Lower leg skin (tissue), 3 donors: ENCODE data around the gene GNG12.

Source experiments
- CTCF ChIP-seq, 3 donors: fragments of 450-650 bp; IDR thresholded peaks; one replicate each; pipeline ENCODE4 v1.5.1; 2016; ENCODE audit warnings: antibody characterized with exemption in 3 of 3, mild to moderate bottlenecking in 3 of 3, moderate library complexity in 2 of 3
- POLR2A ChIP-seq, 2 donors: fragments of 450-650 bp; IDR thresholded peaks; one replicate each; pipeline ENCODE4 v1.6.1; 2016 to 2017; ENCODE audit warnings: antibody characterized with exemption in 2 of 2, mild to moderate bottlenecking in 1 of 2, moderate library complexity in 1 of 2

- TF ChIP-seq POLR2A (IDR thresholded peaks at IDR 0.05) (no peak), CTCF (IDR thresholded peaks at IDR 0.05) (no peak)
Measured at GRCh38 chr1:67672260-67672803, 160.9 kb downstream of the GNG12 start.
